ENCODE results near the gene NR2C1.

DNA sequence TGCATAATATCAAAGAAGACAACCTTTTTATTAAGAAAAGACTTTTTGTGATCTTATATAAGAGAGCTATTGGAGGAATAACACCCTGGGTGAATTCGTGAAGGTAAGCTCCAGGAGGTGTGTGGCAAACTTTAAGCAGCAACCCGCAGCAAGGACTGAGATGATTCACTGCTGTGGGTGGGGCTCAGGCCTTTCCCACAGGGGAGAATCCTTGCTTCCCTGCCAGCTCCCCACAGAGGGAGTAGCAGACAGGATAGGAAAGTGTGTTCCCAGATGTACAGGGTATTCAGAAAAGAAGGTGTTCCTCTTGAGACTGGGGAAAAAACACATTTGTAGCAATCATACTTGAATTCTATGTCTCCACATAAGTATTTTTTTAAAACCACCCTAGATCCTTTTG lies 79.1 kb downstream of the NR2C1 start:
- TF ChIP-seq, protein P1, sequence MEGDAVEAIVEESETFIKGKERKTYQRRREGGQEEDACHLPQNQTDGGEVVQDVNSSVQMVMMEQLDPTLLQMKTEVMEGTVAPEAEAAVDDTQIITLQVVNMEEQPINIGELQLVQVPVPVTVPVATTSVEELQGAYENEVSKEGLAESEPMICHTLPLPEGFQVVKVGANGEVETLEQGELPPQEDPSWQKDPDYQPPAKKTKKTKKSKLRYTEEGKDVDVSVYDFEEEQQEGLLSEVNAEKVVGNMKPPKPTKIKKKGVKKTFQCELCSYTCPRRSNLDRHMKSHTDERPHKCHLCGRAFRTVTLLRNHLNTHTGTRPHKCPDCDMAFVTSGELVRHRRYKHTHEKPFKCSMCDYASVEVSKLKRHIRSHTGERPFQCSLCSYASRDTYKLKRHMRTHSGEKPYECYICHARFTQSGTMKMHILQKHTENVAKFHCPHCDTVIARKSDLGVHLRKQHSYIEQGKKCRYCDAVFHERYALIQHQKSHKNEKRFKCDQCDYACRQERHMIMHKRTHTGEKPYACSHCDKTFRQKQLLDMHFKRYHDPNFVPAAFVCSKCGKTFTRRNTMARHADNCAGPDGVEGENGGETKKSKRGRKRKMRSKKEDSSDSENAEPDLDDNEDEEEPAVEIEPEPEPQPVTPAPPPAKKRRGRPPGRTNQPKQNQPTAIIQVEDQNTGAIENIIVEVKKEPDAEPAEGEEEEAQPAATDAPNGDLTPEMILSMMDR (IDR thresholded peaks at IDR 0.05; ENCODE audit: insufficient read depth, low read length, poor library complexity, severe bottlenecking): no peak
- TF ChIP-seq EZH2phosphoT487 (conservative IDR thresholded peaks at IDR 0.05; ENCODE audit: low read length): no peak
